Hepatocyte (in vitro differentiated cells): ENCODE results near the gene CD69.

Source experiments
- CTCF ChIP-seq: fragments of 200-600 bp; sonication (generic); IDR thresholded peaks from 2 replicates; pipeline ENCODE4 v1.5.1; 2016; ENCODE audit warnings: antibody characterized with exemption, mild to moderate bottlenecking; ENCODE audit not compliant: poor library complexity
- EZH2 ChIP-seq: fragments of 200-600 bp; sonication (generic); IDR thresholded peaks from 2 replicates; pipeline ENCODE4 v1.6.1; 2016; ENCODE audit warnings: antibody characterized with exemption, mild to moderate bottlenecking, borderline replicate concordance
- EZH2phosphoT487 ChIP-seq: fragments of 200-600 bp; sonication (generic); IDR thresholded peaks from one replicate; pipeline ENCODE4 v1.6.1; 2018; ENCODE audit warnings: antibody characterized with exemption, mild to moderate bottlenecking, low read depth, moderate library complexity; ENCODE audit not compliant: unreplicated experiment, severe bottlenecking

DNA sequence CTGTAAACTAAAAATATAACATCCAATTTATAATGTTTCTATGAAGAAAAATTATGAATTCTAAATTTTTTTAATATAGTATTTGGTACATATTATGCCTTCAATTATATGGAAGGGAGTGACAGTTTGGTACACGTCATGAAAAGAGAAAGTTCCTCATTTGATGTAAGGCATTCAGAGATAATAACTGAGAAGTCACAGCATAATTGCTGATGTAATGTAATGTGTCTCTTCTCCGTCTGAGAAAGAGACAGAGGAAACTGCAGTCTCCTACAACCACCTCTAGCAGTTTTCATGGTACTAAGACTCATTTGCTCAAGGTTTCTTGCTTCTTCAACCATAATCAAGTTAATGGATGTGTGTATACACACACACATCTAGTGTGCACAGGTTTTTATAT, 2.3 kb upstream of the CD69 start:
- no peak for TF ChIP-seq CTCF
- TF ChIP-seq EZH2, result no peak
- no peak for TF ChIP-seq EZH2phosphoT487
